DOHH2 (cell line): ENCODE results near the gene ST8SIA6.

ENCODE experiments used
- EZH2phosphoT487 ChIP-seq: fragments of 200-600 bp; sonication (generic); IDR thresholded peaks from 2 replicates; pipeline ENCODE4 v1.6.1; 2017; ENCODE audit warnings: borderline replicate concordance, mild to moderate bottlenecking, antibody characterized with exemption, low read length, moderate library complexity, mixed read lengths
- TF ChIP-seq, protein P1 (sequence below): fragments of 200-600 bp; sonication (generic); IDR thresholded peaks from one replicate; pipeline ENCODE4 v1.5.1; 2014; ENCODE audit warnings: antibody characterized with exemption, mild to moderate bottlenecking, low read depth, low read length; ENCODE audit not compliant: poor library complexity, severe bottlenecking

DNA sequence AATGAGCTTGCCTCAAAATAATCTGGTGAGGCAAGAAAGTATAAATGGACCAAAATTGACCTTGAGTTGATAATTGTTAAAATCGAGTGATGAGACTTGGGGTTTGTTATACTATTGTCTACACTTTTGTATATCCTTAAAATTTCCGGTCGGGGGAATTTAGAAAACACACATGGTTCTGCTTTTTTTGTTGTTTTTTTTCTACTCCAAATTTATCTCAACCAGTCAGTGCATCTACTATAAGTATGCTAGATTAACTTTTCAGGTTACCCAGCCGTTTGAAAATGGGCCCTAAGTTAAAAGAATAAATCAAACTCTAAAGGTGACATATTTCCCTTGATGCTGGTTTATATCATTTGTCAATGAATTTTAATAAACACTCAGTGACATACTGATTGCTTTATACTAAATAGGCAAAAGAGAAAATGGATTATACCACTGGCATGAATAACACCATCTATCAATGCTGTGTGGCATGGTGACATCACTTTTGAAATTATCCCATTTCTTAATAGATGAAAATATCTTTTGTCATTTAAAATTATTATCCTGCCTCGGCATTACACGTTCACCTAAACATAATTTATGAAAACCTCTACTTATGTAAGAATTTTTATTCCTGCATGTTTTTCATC is 40.3 kb upstream of the ST8SIA6 start:
- TF ChIP-seq, protein P1, sequence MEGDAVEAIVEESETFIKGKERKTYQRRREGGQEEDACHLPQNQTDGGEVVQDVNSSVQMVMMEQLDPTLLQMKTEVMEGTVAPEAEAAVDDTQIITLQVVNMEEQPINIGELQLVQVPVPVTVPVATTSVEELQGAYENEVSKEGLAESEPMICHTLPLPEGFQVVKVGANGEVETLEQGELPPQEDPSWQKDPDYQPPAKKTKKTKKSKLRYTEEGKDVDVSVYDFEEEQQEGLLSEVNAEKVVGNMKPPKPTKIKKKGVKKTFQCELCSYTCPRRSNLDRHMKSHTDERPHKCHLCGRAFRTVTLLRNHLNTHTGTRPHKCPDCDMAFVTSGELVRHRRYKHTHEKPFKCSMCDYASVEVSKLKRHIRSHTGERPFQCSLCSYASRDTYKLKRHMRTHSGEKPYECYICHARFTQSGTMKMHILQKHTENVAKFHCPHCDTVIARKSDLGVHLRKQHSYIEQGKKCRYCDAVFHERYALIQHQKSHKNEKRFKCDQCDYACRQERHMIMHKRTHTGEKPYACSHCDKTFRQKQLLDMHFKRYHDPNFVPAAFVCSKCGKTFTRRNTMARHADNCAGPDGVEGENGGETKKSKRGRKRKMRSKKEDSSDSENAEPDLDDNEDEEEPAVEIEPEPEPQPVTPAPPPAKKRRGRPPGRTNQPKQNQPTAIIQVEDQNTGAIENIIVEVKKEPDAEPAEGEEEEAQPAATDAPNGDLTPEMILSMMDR, result no peak
- TF ChIP-seq EZH2phosphoT487, result no peak
